ENCODE data around the gene NCF2.
"Not testable (repeated sequence)": the region's sequence is repeated elsewhere in the genome, so short reads cannot be mapped to it uniquely, and the experiment has no call there.

The NCF2 gene

DNA sequence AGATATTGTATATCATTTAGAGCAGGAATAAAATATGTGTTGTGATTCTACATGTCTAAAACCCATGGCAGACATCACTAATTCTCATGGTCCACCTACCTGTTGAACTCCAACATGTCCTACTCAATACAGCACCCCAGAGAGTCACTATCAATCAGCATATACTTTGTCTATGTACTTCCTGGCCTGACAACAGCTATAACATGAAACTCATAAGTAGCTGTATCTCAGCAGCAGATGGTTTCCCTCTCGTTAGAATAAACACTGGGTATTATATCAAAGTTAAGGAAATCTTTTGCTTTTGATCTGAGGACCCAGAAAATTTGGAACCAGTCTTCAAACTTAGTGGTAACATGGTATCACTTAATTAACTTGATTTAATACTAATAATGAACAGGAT, 29.5 kb upstream of the NCF2 start:
- H4K8ac ChIP-seq (ENCODE audit: low read depth, low read length) = no peak overlapping the region
- no peak overlapping the region for H3K4me3 ChIP-seq (ENCODE audit: low read depth, low read length)
- no peak overlapping the region for H4K91ac ChIP-seq (ENCODE audit: low read depth, low read length)
- no peak overlapping the region for H2AK5ac ChIP-seq (ENCODE audit: low read length)
- no peak overlapping the region for H2AFZ ChIP-seq (ENCODE audit: insufficient read depth, low read length, poor library complexity)
- no peak overlapping the region for H3K14ac ChIP-seq (ENCODE audit: low read length)
- DNase-seq = no peak
- H3K4ac ChIP-seq (ENCODE audit: low read depth, low read length) = no peak overlapping the region
- no peak overlapping the region for H2BK12ac ChIP-seq (ENCODE audit: low read length)
- no peak overlapping the region for H3K27ac ChIP-seq (ENCODE audit: low read depth, low read length)
- no peaks in the 10 kb centered on the region for H3K79me2 ChIP-seq (ENCODE audit: control insufficient read depth, insufficient read depth, low read length, poor library complexity)
- no peaks in the 10 kb centered on the region for H3K4me1 ChIP-seq (ENCODE audit: control insufficient read depth in 1 of 2, insufficient read depth in 2 of 2, low read length in 2 of 2)
- H3K23ac ChIP-seq (ENCODE audit: low read length) = no peak overlapping the region
- H3K18ac ChIP-seq (ENCODE audit: low read length) = no peak overlapping the region
- H2BK120ac ChIP-seq (ENCODE audit: insufficient read depth, low read length, poor library complexity) = no peak overlapping the region
- no peak overlapping the region for H3K9ac ChIP-seq (ENCODE audit: low read length)
- no peak overlapping the region for H2BK5ac ChIP-seq (ENCODE audit: low read depth, low read length, poor library complexity)
- no peaks in the 10 kb centered on the region for H3K9me3 ChIP-seq (ENCODE audit: insufficient read depth, low read depth, low read length)
- no peaks in the 10 kb centered on the region for H3K27me3 ChIP-seq (ENCODE audit: insufficient read depth, low read length)
- no peaks in the 10 kb centered on the region for H3K36me3 ChIP-seq (ENCODE audit: control insufficient read depth in 1 of 2, insufficient read depth in 2 of 2, low read length in 2 of 2)
- no CpG with 5 or more reads among the region's 1 CpG for WGBS (ENCODE audit: extremely low coverage, insufficient coverage, insufficient read length)
- no peak overlapping the region for H3K4me2 ChIP-seq (ENCODE audit: low read length)
- H4K12ac ChIP-seq (ENCODE audit: low read depth, low read length) = no peak overlapping the region
- no peaks in the 10 kb centered on the region for H3K79me1 ChIP-seq (ENCODE audit: low read length)

DNA sequence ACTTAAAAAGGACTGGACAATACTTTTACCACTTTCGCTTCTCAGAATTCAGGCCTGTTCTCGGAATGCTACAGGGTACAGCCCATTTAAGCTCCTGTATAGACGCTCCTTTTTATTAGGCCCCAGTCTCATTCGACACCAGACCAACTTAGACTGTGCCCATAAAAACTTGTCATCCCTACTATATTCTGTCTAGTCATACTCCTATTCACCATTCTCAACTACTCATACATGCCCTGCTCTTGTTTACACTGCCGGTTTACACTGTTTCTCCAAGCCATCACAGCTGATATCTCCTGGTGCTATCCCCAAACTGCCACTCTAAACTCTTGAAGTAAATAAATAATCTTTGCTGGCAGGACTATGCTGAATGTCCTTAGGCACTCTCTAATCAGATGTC, 27.9 kb upstream of the NCF2 start:
- not testable (repeated sequence) for H3K79me1 ChIP-seq (ENCODE audit: low read length); H3K36me3 ChIP-seq (ENCODE audit: control insufficient read depth in 1 of 2, insufficient read depth in 2 of 2, low read length in 2 of 2); H4K12ac ChIP-seq (ENCODE audit: low read depth, low read length); H3K27ac ChIP-seq (ENCODE audit: low read depth, low read length); H3K4me1 ChIP-seq (ENCODE audit: control insufficient read depth in 1 of 2, insufficient read depth in 2 of 2, low read length in 2 of 2); H2AFZ ChIP-seq (ENCODE audit: insufficient read depth, low read length, poor library complexity); H3K14ac ChIP-seq (ENCODE audit: low read length); H4K8ac ChIP-seq (ENCODE audit: low read depth, low read length); H2BK120ac ChIP-seq (ENCODE audit: insufficient read depth, low read length, poor library complexity); H3K4me3 ChIP-seq (ENCODE audit: low read depth, low read length); H2BK5ac ChIP-seq (ENCODE audit: low read depth, low read length, poor library complexity); H3K9ac ChIP-seq (ENCODE audit: low read length); DNase-seq; H3K23ac ChIP-seq (ENCODE audit: low read length); H3K79me2 ChIP-seq (ENCODE audit: control insufficient read depth, insufficient read depth, low read length, poor library complexity); H2BK12ac ChIP-seq (ENCODE audit: low read length); H3K4me2 ChIP-seq (ENCODE audit: low read length); H2AK5ac ChIP-seq (ENCODE audit: low read length); H3K18ac ChIP-seq (ENCODE audit: low read length); H3K4ac ChIP-seq (ENCODE audit: low read depth, low read length); H3K9me3 ChIP-seq (ENCODE audit: insufficient read depth, low read depth, low read length); H3K27me3 ChIP-seq (ENCODE audit: insufficient read depth, low read length); H4K91ac ChIP-seq (ENCODE audit: low read depth, low read length)
- no CpG with 5 or more reads among the region's 5 CpGs for WGBS (ENCODE audit: extremely low coverage, insufficient coverage, insufficient read length)

DNA sequence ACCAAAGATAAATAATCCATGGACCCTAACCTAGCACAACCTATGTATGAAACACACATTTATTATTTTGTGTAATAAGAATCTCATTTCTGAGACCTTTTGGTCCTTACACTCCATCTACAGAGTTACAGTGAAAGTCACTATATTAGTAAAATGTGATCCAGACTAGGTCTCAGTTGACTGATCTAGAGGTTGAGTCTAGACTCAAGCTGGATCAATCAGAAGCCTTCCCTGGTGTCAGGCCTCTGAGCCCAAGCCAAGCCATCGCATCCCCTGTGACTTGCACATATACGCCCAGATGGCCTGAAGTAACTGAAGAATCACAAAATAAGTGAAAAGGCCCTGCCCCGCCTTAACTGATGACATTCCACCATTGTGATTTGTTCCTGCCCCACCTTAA, 22.7 kb upstream of the NCF2 start:
- not testable (repeated sequence) for H3K9ac ChIP-seq (ENCODE audit: low read length)

DNA sequence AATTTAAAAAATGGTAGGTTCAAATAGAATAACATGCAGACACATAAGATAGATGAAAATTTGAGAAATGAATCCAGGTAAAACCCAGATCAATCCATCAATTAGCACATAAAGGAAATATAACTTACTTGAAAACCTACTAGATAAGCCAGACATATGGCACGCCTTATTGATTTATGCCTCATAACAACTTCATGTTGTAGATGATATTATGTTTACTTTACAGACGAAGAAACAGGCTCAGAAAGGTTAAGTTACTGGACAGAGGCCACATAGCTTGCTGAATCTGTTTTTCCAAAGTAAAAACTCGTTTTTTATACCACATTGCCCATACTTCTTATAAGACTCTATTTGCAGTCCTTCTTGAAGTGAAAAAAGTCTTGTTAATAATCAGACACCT, 22.1 kb upstream of the NCF2 start:
- Histone ChIP-seq H4K8ac (ENCODE audit: low read depth, low read length) (no peak overlapping the region), H4K12ac (ENCODE audit: low read depth, low read length) (no peak overlapping the region), H3K36me3 (ENCODE audit: control insufficient read depth in 1 of 2, insufficient read depth in 2 of 2, low read length in 2 of 2) (no peaks in the 10 kb centered on the region), H3K18ac (ENCODE audit: low read length) (no peak overlapping the region), H2AFZ (ENCODE audit: insufficient read depth, low read length, poor library complexity) (no peak overlapping the region), H3K4me1 (ENCODE audit: control insufficient read depth in 1 of 2, insufficient read depth in 2 of 2, low read length in 2 of 2) (no peaks in the 10 kb centered on the region), H3K27me3 (ENCODE audit: insufficient read depth, low read length) (no peaks in the 10 kb centered on the region), H3K27ac (ENCODE audit: low read depth, low read length) (no peak overlapping the region), H3K23ac (ENCODE audit: low read length) (no peak overlapping the region), H4K91ac (ENCODE audit: low read depth, low read length) (no peak overlapping the region), H2BK12ac (ENCODE audit: low read length) (no peak overlapping the region), H3K9ac (ENCODE audit: low read length) (no peak overlapping the region), H2BK120ac (ENCODE audit: insufficient read depth, low read length, poor library complexity) (no peak overlapping the region), H3K14ac (ENCODE audit: low read length) (no peak overlapping the region), H3K4me2 (ENCODE audit: low read length) (no peak overlapping the region), H2BK5ac (ENCODE audit: low read depth, low read length, poor library complexity) (no peak overlapping the region), H3K4ac (ENCODE audit: low read depth, low read length) (no peak overlapping the region), H2AK5ac (ENCODE audit: low read length) (no peak overlapping the region), H3K9me3 (ENCODE audit: insufficient read depth, low read depth, low read length) (no peaks in the 10 kb centered on the region), H3K79me1 (ENCODE audit: low read length) (no peaks in the 10 kb centered on the region), H3K79me2 (ENCODE audit: control insufficient read depth, insufficient read depth, low read length, poor library complexity) (no peaks in the 10 kb centered on the region), H3K4me3 (ENCODE audit: low read depth, low read length) (no peak overlapping the region)
- DNase-seq = no peak
- WGBS (ENCODE audit: extremely low coverage, insufficient coverage, insufficient read length) = no CpG with 5 or more reads among the region's 3 CpGs

More for the DNA sequence above, 22.7 kb upstream of the NCF2 start:
- H2AFZ ChIP-seq (ENCODE audit: insufficient read depth, low read length, poor library complexity); H2BK12ac ChIP-seq (ENCODE audit: low read length); H4K8ac ChIP-seq (ENCODE audit: low read depth, low read length); H4K91ac ChIP-seq (ENCODE audit: low read depth, low read length); H3K27me3 ChIP-seq (ENCODE audit: insufficient read depth, low read length); H2BK120ac ChIP-seq (ENCODE audit: insufficient read depth, low read length, poor library complexity); H3K14ac ChIP-seq (ENCODE audit: low read length); H3K79me2 ChIP-seq (ENCODE audit: control insufficient read depth, insufficient read depth, low read length, poor library complexity); H3K4ac ChIP-seq (ENCODE audit: low read depth, low read length); H2BK5ac ChIP-seq (ENCODE audit: low read depth, low read length, poor library complexity); H3K18ac ChIP-seq (ENCODE audit: low read length); DNase-seq; H3K79me1 ChIP-seq (ENCODE audit: low read length); H3K4me3 ChIP-seq (ENCODE audit: low read depth, low read length); H3K4me1 ChIP-seq (ENCODE audit: control insufficient read depth in 1 of 2, insufficient read depth in 2 of 2, low read length in 2 of 2); H3K27ac ChIP-seq (ENCODE audit: low read depth, low read length); H3K9me3 ChIP-seq (ENCODE audit: insufficient read depth, low read depth, low read length); H2AK5ac ChIP-seq (ENCODE audit: low read length); H3K36me3 ChIP-seq (ENCODE audit: control insufficient read depth in 1 of 2, insufficient read depth in 2 of 2, low read length in 2 of 2); H3K23ac ChIP-seq (ENCODE audit: low read length); H3K4me2 ChIP-seq (ENCODE audit: low read length); H4K12ac ChIP-seq (ENCODE audit: low read depth, low read length): not testable (repeated sequence)
- no CpG with 5 or more reads among the region's 3 CpGs for WGBS (ENCODE audit: extremely low coverage, insufficient coverage, insufficient read length)

All from trophoblast cell (in vitro differentiated cells and primary cell).